AG04450 (cell line): ENCODE data around the gene TXNIP. TPM values are rescaled to one million over a fixed set of nuclear protein-coding genes. Genes with fewer than 3 reads are reported as not detected.
A peak's percentile ranks its signal among the peaks of the same experiment; 100 is the strongest.

Experiments used
- CTCF ChIA-PET: fragments of 300-600, 350-600 bp; formaldehyde crosslinking; extraction: SDS; loops from one replicate; lab custom pipeline; 2022; ENCODE audit warnings: antibody characterized with exemption, inconsistent platforms; lab: Charles Lee
- POLR2A ChIA-PET: fragments of 350-600 bp; formaldehyde crosslinking; extraction: SDS; loops from one replicate; lab custom pipeline; 2021; ENCODE audit warnings: antibody characterized with exemption, inconsistent platforms; lab: Yijun Ruan, JAX
- DNase-seq: peaks from one replicate; pipeline ENCODE4 v3.0.0-alpha.2; 2011; ENCODE audit warnings: low read depth, low spot score
- H3K27ac ChIP-seq: one replicate; pipeline ENCODE4 v1.5.1; 2012; ENCODE audit warnings: low read depth, low read length, control low read depth
- H3K27me3 ChIP-seq: one replicate; pipeline ENCODE4 v1.6.0; 2012; ENCODE audit warnings: low read length; ENCODE audit not compliant: control insufficient read depth, insufficient read depth
- H3K4me3 ChIP-seq: 2 replicates; pipeline ENCODE4 v1.5.1; 2011; ENCODE audit warnings: mild to moderate bottlenecking, low read depth, low read length, control low read depth
- H3K9me3 ChIP-seq: 2 replicates; pipeline ENCODE4 v1.5.1; 2012; ENCODE audit warnings: low read length; ENCODE audit not compliant: control insufficient read depth, insufficient read depth
- polyA plus RNA-seq: library from polyadenylated mRNA; depleted of rRNA; stranded (reverse); fragments of >200 nt; gene quantifications from 2 replicates; pipeline ENCODE4 v1.2.3, GENCODE V29; 2011
- TF ChIP-seq, protein P1 (sequence below): IDR thresholded peaks from 2 replicates; pipeline ENCODE4 v1.5.1; 2011; ENCODE audit warnings: low read depth, low read length, control low read depth, inconsistent platforms

Gene TXNIP
- polyA plus RNA-seq, 1 experiment = 229 TPM

DNA sequence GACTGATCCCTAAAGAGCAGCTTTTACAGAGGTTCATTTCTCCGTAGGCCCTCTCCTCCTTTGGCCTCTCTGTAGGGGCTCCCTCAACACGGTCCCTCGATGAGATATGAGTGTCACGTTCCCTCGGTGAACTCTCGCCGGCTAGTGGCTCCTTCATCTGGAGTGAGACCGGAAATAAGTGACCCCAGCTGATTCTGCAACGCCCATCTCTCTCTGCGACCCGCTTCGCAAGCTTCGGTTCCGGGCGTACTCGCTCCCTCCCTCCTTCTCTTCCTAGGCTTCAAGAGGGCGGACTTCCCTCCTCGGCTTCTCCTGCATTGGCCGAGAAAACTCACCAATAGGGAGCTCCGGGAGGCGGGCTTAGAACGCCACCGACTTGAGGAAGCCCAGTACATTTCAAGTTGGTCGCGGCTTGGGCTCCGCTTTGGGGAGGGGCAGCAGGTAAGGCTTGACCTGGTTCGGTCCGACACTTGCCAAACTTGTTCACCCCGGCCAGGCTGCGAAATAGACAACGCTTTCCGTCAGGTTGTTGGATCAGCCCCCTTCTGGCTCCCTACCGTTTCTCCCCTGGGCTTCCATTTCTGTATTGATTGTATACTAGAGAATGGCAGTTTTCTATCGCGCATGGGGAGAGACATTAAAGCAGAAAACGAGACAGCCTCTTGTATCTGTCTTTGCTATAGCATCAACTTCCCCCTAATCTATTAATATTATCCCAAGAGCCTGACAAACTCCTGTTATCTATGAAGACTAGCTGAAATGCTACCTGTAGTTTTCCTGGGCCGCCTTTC lies 31.9 kb downstream of the TXNIP start, which contains the start of the genes ANKRD34A and POLR3GL:
Gene ANKRD34A, minus strand, starts transcription at position 248 of the 791 bp plus-strand sequence. CDS start 2,816 bp downstream, outside the sequence.
Gene POLR3GL, plus strand, starts transcription at position 363 of the 791 bp plus-strand sequence. CDS start 10,176 bp downstream, outside the sequence.
- peak; percentile 72 for DNase-seq
- POLR2A ChIA-PET = interaction anchor here (1.0 to 3.5 kb wide), 9 partner anchors 15 to 119 kb away, joined by 3 to 21 read pairs (median 9); partner anchors contain the start of genes NUDT17, PEX11B, PIAS3 and RBM8A
- peaks cover 7% of the 10 kb centered on the region for H3K9me3 ChIP-seq
- H3K27me3 ChIP-seq = no peaks in the 10 kb centered on the region
- CTCF ChIA-PET = interaction anchor here (1.1 to 4.0 kb wide), 8 partner anchors 14 to 119 kb away, joined by 3 to 37 read pairs (median 5); partner anchors contain the start of genes NUDT17 and RBM8A
- peak within 1 kb of the TSS; percentile 89 for H3K27ac ChIP-seq
- peak within 1 kb of the TSS; percentile 79 for H3K4me3 ChIP-seq
- TF ChIP-seq, protein P1, sequence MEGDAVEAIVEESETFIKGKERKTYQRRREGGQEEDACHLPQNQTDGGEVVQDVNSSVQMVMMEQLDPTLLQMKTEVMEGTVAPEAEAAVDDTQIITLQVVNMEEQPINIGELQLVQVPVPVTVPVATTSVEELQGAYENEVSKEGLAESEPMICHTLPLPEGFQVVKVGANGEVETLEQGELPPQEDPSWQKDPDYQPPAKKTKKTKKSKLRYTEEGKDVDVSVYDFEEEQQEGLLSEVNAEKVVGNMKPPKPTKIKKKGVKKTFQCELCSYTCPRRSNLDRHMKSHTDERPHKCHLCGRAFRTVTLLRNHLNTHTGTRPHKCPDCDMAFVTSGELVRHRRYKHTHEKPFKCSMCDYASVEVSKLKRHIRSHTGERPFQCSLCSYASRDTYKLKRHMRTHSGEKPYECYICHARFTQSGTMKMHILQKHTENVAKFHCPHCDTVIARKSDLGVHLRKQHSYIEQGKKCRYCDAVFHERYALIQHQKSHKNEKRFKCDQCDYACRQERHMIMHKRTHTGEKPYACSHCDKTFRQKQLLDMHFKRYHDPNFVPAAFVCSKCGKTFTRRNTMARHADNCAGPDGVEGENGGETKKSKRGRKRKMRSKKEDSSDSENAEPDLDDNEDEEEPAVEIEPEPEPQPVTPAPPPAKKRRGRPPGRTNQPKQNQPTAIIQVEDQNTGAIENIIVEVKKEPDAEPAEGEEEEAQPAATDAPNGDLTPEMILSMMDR = peak; percentile 15; the same call in 1 of the 2 replicates

DNA sequence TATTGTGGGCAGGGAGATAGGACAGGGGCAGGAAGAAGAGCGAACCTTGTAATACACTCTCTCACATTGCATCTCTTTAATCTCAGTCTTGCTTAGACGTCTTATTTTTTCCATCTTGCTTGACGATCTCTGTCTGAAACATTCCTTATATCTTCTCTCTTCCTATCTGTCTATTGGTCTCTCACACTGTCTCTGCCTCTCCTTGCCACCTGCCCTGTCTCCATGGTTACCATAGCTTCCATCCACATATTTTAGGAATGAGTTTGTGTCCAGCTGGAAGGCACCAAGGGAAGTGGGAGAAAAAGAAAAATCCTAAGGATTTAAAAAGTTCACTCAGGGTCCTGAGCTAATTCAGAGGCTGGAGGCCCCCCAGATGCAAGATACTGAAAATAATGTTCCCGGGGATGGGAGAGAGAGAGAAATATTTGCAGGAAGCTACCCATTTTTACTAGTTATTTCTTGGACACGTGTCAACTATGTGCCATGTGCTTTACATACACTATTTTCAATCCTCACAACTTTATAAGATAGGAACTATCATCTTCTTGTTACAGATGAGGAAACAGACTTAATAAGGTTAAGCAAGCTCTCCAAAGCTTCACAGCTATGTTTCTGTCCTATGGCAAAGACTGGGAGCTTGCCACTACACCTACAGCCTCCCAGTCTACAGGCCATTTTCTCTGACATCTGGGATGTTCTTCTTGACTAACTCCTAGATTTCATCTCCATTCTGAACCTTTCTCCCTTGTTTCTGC lies 32.9 kb downstream of the TXNIP start:
- TF ChIP-seq, protein P1 = no peak
- H3K27me3 ChIP-seq = no peaks in the 10 kb centered on the region
- ChIA-PET CTCF (interaction anchor here (1.2 to 4.0 kb wide), 6 partner anchors 15 to 118 kb away, joined by 4 to 37 read pairs (median 5); partner anchors contain the start of genes NUDT17 and RBM8A), POLR2A (interaction anchor here (1.0 to 3.5 kb wide), 10 partner anchors 16 to 118 kb away, joined by 3 to 21 read pairs (median 10); partner anchors contain the start of genes NUDT17, PEX11B, PIAS3 and RBM8A)
- peak overlapping the region; percentile 89 for H3K27ac ChIP-seq
- peak overlapping the region; percentile 79 for H3K4me3 ChIP-seq
- peaks cover 7% of the 10 kb centered on the region for H3K9me3 ChIP-seq
- no peak for DNase-seq

DNA sequence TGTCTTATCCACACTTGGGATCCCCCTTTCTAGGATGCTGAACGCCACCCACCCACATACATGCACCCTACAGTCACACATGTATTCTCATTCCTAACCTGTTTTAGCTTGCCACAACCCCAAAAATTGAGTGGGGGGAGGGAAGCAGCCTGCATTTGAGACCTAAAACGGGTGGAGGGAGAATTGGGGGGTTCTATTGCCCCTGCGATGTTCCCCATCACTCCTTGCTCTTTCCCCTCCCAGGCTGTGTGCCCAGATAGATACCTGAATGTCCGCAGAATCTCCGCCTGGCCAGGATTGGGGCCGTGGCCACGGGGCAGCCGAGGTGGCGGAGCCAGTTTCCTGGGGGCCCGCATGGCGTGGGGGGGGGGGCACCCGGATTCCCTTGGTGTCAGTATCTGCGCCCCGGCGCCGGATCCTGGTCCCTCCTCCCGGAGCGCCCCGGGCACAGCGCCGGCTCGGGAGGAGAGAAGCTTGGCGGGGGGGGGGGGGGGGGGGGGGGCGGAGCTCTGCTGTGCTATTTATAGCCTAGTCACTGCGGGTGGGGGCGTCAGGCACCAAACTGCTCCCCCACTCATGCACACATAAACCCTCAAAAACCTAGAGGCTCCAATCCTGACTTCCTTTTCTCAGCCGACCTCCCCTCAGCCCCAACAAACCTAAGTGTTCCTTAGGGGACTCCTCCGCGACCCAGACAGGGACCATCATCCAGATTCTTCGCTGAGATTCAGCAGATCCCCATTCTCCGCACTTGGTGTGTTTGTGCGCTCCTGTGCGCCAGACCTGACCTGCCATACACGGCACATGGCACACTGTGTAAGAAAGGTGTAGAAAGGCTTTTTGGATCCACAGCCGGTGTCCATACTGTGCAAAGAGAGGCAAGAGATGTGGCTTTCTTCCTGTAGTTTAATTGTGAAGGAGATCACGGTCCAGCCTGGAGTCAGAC lies 33.9 kb downstream of the TXNIP start:
- TF ChIP-seq, protein P1 = no peak
- Histone ChIP-seq H3K27ac (peak overlapping the region; percentile 78), H3K9me3 (peaks cover 5% of the 10 kb centered on the region), H3K4me3 (peak overlapping the region; percentile 72), H3K27me3 (no peaks in the 10 kb centered on the region)
- CTCF ChIA-PET = interaction anchor here (1.4 to 3.0 kb wide), 3 partner anchors 15 to 117 kb away, joined by 5 to 15 read pairs (median 7); partner anchors contain the start of gene NUDT17
- DNase-seq = no peak
- POLR2A ChIA-PET = interaction anchor here (0.6 to 3.5 kb wide), 5 partner anchors 36 to 117 kb away, joined by 3 to 15 read pairs (median 9); partner anchors contain the start of genes NUDT17 and PIAS3

DNA sequence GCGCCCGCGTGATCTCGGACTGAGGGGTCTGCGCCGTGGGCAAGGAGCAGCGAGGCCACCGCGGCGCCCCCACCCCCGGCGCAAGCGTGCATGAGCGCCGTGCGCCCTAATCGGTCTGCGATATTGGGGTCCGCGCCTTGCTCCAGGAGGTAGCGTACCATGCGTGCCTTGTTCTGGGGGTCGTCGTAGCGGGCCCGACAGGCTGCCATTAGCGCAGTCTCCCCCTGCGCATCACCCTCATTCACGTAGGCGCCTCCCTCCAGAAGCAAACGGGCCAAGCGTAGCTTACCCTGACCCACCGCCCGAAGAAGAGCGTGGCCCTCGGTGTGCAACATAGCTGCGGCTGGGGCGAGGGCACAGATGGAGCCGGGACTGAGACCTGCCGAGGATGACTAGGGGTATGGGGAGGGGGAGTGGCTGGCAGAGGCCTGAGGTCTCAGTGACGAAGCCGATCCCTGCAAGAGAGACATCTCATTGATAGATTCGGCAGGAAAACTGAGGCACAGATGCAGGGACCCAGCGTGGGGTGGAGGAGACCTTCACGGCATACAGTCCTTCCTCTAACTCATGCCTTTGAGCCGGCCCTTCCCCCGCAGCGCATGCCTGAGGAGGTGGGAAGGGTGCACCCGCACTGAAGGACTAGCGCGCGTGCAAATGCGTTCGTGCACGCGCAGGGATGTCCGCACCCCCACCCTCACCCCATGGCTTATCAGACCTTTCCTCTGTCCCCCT lies 34.8 kb downstream of the TXNIP start:
- peak overlapping the region; percentile 78 for H3K27ac ChIP-seq
- CTCF ChIA-PET = interaction anchor here (2.0 kb wide), 1 partner anchor 16 kb away, joined by 7 read pairs; no protein-coding TSS in a partner anchor

More for the DNA sequence above, 34.8 kb downstream of the TXNIP start:
- POLR2A ChIA-PET = interaction anchor here (1.9 to 3.5 kb wide), 2 partner anchors 70 to 102 kb away, joined by 10 to 15 read pairs; partner anchors contain the start of gene PIAS3
- Histone ChIP-seq H3K9me3 (no peaks in the 10 kb centered on the region; the same call in 1 of the 2 replicates), H3K27me3 (no peaks in the 10 kb centered on the region), H3K4me3 (peak overlapping the region; percentile 72)
- no peak for DNase-seq
- TF ChIP-seq, protein P1 = no peak
